Panc1 (cell line): ENCODE measurements around the gene ZNF81. TPM values are rescaled to one million over a fixed set of nuclear protein-coding genes. Genes with fewer than 3 reads are reported as not detected.

Experiments used
- ATAC-seq: fragments of 200-7000 bp; cut with Tn5 transposase; 2 replicates; pipeline ENCODE4 v1.9.1; 2020; ENCODE audit warnings: mild to moderate bottlenecking, moderate library complexity
- BruUV-seq: library from RNA; stranded (reverse); fragments of 400-500 nt; replicated peaks from 2 replicates; lab custom pipeline; 2021; lab: Mats Ljungman, UMichigan
- CTCF ChIA-PET: fragments of 300-600 bp; sonication (Branson Sonifier 250); formaldehyde crosslinking; loops from one replicate; lab custom pipeline; 2022; ENCODE audit warnings: antibody characterized with exemption; lab: Charles Lee
- POLR2A ChIA-PET: fragments of 300-600 bp; sonication (Branson Sonifier 250); formaldehyde crosslinking; loops from one replicate; lab custom pipeline; 2022; ENCODE audit warnings: antibody characterized with exemption; lab: Charles Lee
- DNase-seq: peaks from one replicate; pipeline ENCODE4 v3.0.0-alpha.2; 2010; ENCODE audit warnings: low read depth, low spot score
- H3K27ac ChIP-seq: 2 replicates; pipeline ENCODE4 v1.5.1; 2011; ENCODE audit warnings: mild to moderate bottlenecking, low read length, inconsistent platforms
- H3K27me3 ChIP-seq: fragments of 200-500 bp; sonication (Bioruptor generic); 2 replicates; pipeline ENCODE4 v1.6.0; 2014; ENCODE audit warnings: low read length, inconsistent platforms; ENCODE audit not compliant: control insufficient read depth, insufficient read depth
- H3K36me3 ChIP-seq: fragments of 200-500 bp; sonication (Bioruptor generic); 2 replicates; pipeline ENCODE4 v1.5.1; 2014; ENCODE audit warnings: inconsistent platforms, mild to moderate bottlenecking, low read length, moderate library complexity; ENCODE audit not compliant: control insufficient read depth, insufficient read depth
- H3K4me1 ChIP-seq: 2 replicates; pipeline ENCODE4 v1.5.1; 2011; ENCODE audit warnings: inconsistent platforms, mild to moderate bottlenecking, low read length, moderate library complexity; ENCODE audit not compliant: control insufficient read depth, insufficient read depth
- H3K4me3 ChIP-seq, 2 experiments: 2 replicates each; pipeline ENCODE4 v1.5.1; 2011 to 2012; ENCODE audit warnings: low read depth in 2 of 2, low read length in 2 of 2, mild to moderate bottlenecking in 2 of 2, inconsistent platforms in 1 of 2, moderate library complexity in 1 of 2
- H3K9me3 ChIP-seq: fragments of 200-500 bp; sonication (Bioruptor generic); 2 replicates; pipeline ENCODE4 v1.5.1; 2014; ENCODE audit warnings: low read depth, mild to moderate bottlenecking, inconsistent platforms, low read length, moderate library complexity; ENCODE audit not compliant: control insufficient read depth, insufficient read depth
- CTCF ChIP-seq: fragments of 450-650 bp; IDR thresholded peaks from 2 replicates; pipeline ENCODE4 v1.5.1; 2017; ENCODE audit warnings: mild to moderate bottlenecking
- POLR2AphosphoS5 ChIP-seq: IDR thresholded peaks from 2 replicates; pipeline ENCODE4 v1.6.1; 2012; ENCODE audit warnings: mild to moderate bottlenecking, low read depth, low read length, moderate library complexity
- REST ChIP-seq, 2 experiments: IDR thresholded peaks; 2 replicates each; pipeline ENCODE4 v1.6.1; 2011 to 2012; ENCODE audit warnings: low read depth in 2 of 2, control low read depth in 1 of 2, low read length in 1 of 2, mild to moderate bottlenecking in 1 of 2, moderate library complexity in 1 of 2; ENCODE audit not compliant: insufficient read depth in 1 of 2
- SIN3A ChIP-seq: IDR thresholded peaks from 2 replicates; pipeline ENCODE4 v1.6.1; 2012; ENCODE audit warnings: low read depth, mild to moderate bottlenecking, low read length, moderate library complexity, borderline replicate concordance; ENCODE audit not compliant: insufficient read depth
- TCF7L2 ChIP-seq: IDR thresholded peaks from 2 replicates; pipeline ENCODE4 v1.6.1; 2011; ENCODE audit warnings: mild to moderate bottlenecking, low read depth, low read length, inconsistent platforms
- in situ Hi-C: cut with HindIII; loops from 2 replicates; pipeline ENCODE4 v1.10.0; 2016; ENCODE audit warnings: low sequenced_read_pairs, low pct_unique_long_range_greater_than_20kb
- intact Hi-C: fragments of 100-400 bp; cut with micrococcal nuclease; formaldehyde crosslinking; loops from one replicate; pipeline ENCODE4 v1.10.0; 2022; ENCODE audit not compliant: unreplicated experiment
- total RNA-seq: library from RNA; stranded (reverse); gene quantifications from one replicate; pipeline ENCODE4 v1.2.1, GENCODE V29; 2021; ENCODE audit not compliant: unreplicated experiment

The ZNF81 gene
- total RNA-seq, 1 experiment from 2014 or later, result 10.7 TPM

GRCh38 chrX:47831788-47832187, 4.9 kb upstream of the ZNF81 start:
- DNase-seq (peak; percentile 28), ATAC-seq (peak; percentile 49; the same call in 1 of the 2 replicates)
- Histone ChIP-seq H3K9me3 (no peaks in the 10 kb centered on the region), H3K4me3 (no peak overlapping the region), H3K27ac (no peak overlapping the region), H3K27me3 (no peaks in the 10 kb centered on the region), H3K4me1 (peaks cover 3% of the 10 kb centered on the region; the same call in 1 of the 2 replicates), H3K36me3 (no peaks in the 10 kb centered on the region)
- ChIA-PET POLR2A (interaction anchor here (0.6 kb wide), 1 partner anchor 265 kb away, joined by 3 read pairs; no protein-coding TSS in a partner anchor), CTCF (interaction anchor here (0.6 kb wide), 1 partner anchor 85 kb away, joined by 3 read pairs; no protein-coding TSS in a partner anchor)
- no peak for TF ChIP-seq POLR2AphosphoS5
- TF ChIP-seq CTCF, result peak; percentile 84
- no peak for TF ChIP-seq TCF7L2
- TF ChIP-seq SIN3A, result no peak
- no peak for TF ChIP-seq REST (IDR thresholded peaks at IDR 0.05; ENCODE audit: insufficient read depth in 1 of 2, low read depth in 2 of 2, low read length in 1 of 2)
- BruUV-seq, result no TSS peak
- in situ Hi-C loops (no loop called here), intact Hi-C loops (loop anchor here (2.0 kb wide), 1 partner anchor 193 kb away; no protein-coding TSS in a partner anchor)

GRCh38 chrX:47838361-47838760, 1.7 kb downstream of the ZNF81 start:
- ChIA-PET POLR2A (no interaction called here), CTCF (no interaction called here)
- H3K9me3 ChIP-seq, result no peaks in the 10 kb centered on the region
- DNase-seq, result no peak
- ATAC-seq, result no peak
- BruUV-seq, result no TSS peak
- TF ChIP-seq TCF7L2 (no peak), CTCF (no peak), REST (IDR thresholded peaks at IDR 0.05; ENCODE audit: insufficient read depth in 1 of 2, low read depth in 2 of 2, low read length in 1 of 2) (no peak), SIN3A (no peak), POLR2AphosphoS5 (no peak)
- H3K27me3 ChIP-seq, result no peaks in the 10 kb centered on the region
- H3K4me3 ChIP-seq, result no peak overlapping the region
- in situ Hi-C loops (no loop called here), intact Hi-C loops (no loop called here)
- H3K36me3 ChIP-seq, result no peaks in the 10 kb centered on the region
- H3K4me1 ChIP-seq, result peaks cover 3% of the 10 kb centered on the region; the same call in 1 of the 2 replicates
- H3K27ac ChIP-seq, result no peak overlapping the region
